GM18951 (cell line): ENCODE measurements around the gene HSD17B1.
"Not testable (repeated sequence)": the region's sequence is repeated elsewhere in the genome, so short reads cannot be mapped to it uniquely, and the experiment has no call there.

Source experiments
- POLR2A ChIP-seq: IDR thresholded peaks from 4 replicates; pipeline ENCODE4 v1.6.1; 2011; ENCODE audit warnings: mild to moderate bottlenecking; ENCODE audit not compliant: insufficient read length, insufficient read depth; ENCODE audit errors: extremely low read depth
- in situ Hi-C: fragments of 300-500 bp; cut with MboI; formaldehyde crosslinking; loops from one replicate; pipeline ENCODE4 v1.12.0; 2022; ENCODE audit warnings: low sequenced_read_pairs, mixed read lengths, inconsistent platforms; ENCODE audit not compliant: unreplicated experiment

The HSD17B1 gene

GRCh38 chr17:42552736-42553135 is at the start of gene HSD17B1:
Gene HSD17B1, plus strand, starts transcription at chr17:42552923. Its CDS starts 11 bp downstream, at chr17:42552934.
- in situ Hi-C loops, result not testable (repeated sequence)

- no peak for TF ChIP-seq POLR2A
- in situ Hi-C loops, result no loop called here
These were observed 49.8 kb upstream of the HSD17B1 start for GRCh38 chr17:42502926-42503325.

- in situ Hi-C loops, result no loop called here
- no peak for TF ChIP-seq POLR2A
These were observed 45.1 kb upstream of the HSD17B1 start for GRCh38 chr17:42507671-42508070.

GRCh38 chr17:42508426-42509165 is 44.1 kb upstream of the HSD17B1 start:
- in situ Hi-C loops, result no loop called here
- TF ChIP-seq POLR2A, result no peak

- in situ Hi-C loops, result no loop called here
- TF ChIP-seq POLR2A, result no peak
These were observed 43.3 kb upstream of the HSD17B1 start for GRCh38 chr17:42509409-42509808.

- in situ Hi-C loops, result no loop called here
- no peak for TF ChIP-seq POLR2A
These were observed 42.9 kb upstream of the HSD17B1 start for GRCh38 chr17:42509841-42510240.

- in situ Hi-C loops, result no loop called here
- no peak for TF ChIP-seq POLR2A
These were observed 40.5 kb upstream of the HSD17B1 start for GRCh38 chr17:42512246-42512645.

- in situ Hi-C loops, result no loop called here
- TF ChIP-seq POLR2A, result no peak
These were observed 39.9 kb upstream of the HSD17B1 start for GRCh38 chr17:42512733-42513251.

GRCh38 chr17:42513686-42514085 is 39.0 kb upstream of the HSD17B1 start:
- TF ChIP-seq POLR2A, result no peak
- in situ Hi-C loops, result no loop called here

- in situ Hi-C loops, result no loop called here
- no peak for TF ChIP-seq POLR2A
These were observed 38.4 kb upstream of the HSD17B1 start for GRCh38 chr17:42514279-42514678.

- TF ChIP-seq POLR2A, result no peak
- in situ Hi-C loops, result no loop called here
These were observed 37.9 kb upstream of the HSD17B1 start for GRCh38 chr17:42514867-42515266.

- TF ChIP-seq POLR2A, result no peak
These were observed 35.2 kb upstream of the HSD17B1 start for GRCh38 chr17:42517516-42517915.

GRCh38 chr17:42518046-42518754 is 34.5 kb upstream of the HSD17B1 start:
- TF ChIP-seq POLR2A, result no peak
- in situ Hi-C loops, result no loop called here

More at GRCh38 chr17:42517516-42517915, 35.2 kb upstream of the HSD17B1 start:
- in situ Hi-C loops, result no loop called here
